Common myeloid progenitor, CD34-positive (primary cell): ENCODE results near the gene SLC17A8.

Experiments used
- CTCF ChIA-PET: fragments of 350-600 bp; sonication (Branson Sonifier 250); formaldehyde crosslinking; loops from one replicate; lab custom pipeline; 2021; ENCODE audit warnings: antibody characterized with exemption; lab: Charles Lee
- POLR2A ChIA-PET: fragments of 350-600 bp; sonication (Branson Sonifier 250); formaldehyde crosslinking; loops from one replicate; lab custom pipeline; 2021; ENCODE audit warnings: antibody characterized with exemption; lab: Charles Lee
- DNase-seq, 3 donors: peaks; one replicate each; pipeline versions ENCODE4 v3.0.0 to v3.0.0-alpha.2; 2013
- H3K27ac ChIP-seq, 2 experiments: 1 replicate in 1 of 2; 2 replicates in 1 of 2; pipeline ENCODE4 v1.7.0; 2013; ENCODE audit warnings: inconsistent platforms in 2 of 2, low read length in 2 of 2, mild to moderate bottlenecking in 2 of 2, low read depth in 1 of 2, moderate library complexity in 1 of 2; ENCODE audit not compliant: severe bottlenecking in 2 of 2, insufficient read depth in 1 of 2, poor library complexity in 1 of 2
- H3K27me3 ChIP-seq, 5 experiments: replicated peaks in 2 of 5; 1 replicate in 3 of 5; 2 replicates in 2 of 5; pipeline versions ENCODE4 v1.6.1 to v1.7.0; 2013; ENCODE audit warnings: low read length in 4 of 5, mild to moderate bottlenecking in 2 of 5, moderate library complexity in 2 of 5, inconsistent platforms in 1 of 5; ENCODE audit not compliant: insufficient read depth in 5 of 5, control insufficient read depth in 4 of 5
- H3K36me3 ChIP-seq, 4 experiments: 1 replicate in 2 of 4; 2 replicates in 2 of 4; pipeline versions ENCODE4 v1.6.1 to v1.7.0; 2013; ENCODE audit warnings: low read length in 3 of 4, control low read depth in 1 of 4, mild to moderate bottlenecking in 1 of 4; ENCODE audit not compliant: control insufficient read depth in 4 of 4, insufficient read depth in 4 of 4
- H3K4me1 ChIP-seq, 4 experiments: 1 replicate in 3 of 4; 2 replicates in 1 of 4; pipeline versions ENCODE4 v1.6.1 to v1.7.1; 2013; ENCODE audit warnings: low read length in 3 of 4, mild to moderate bottlenecking in 3 of 4, control low read depth in 1 of 4, inconsistent platforms in 1 of 4, moderate library complexity in 1 of 4; ENCODE audit not compliant: control insufficient read depth in 4 of 4, insufficient read depth in 4 of 4; ENCODE audit errors: control extremely low read depth in 1 of 4
- H3K4me3 ChIP-seq, 7 experiments: 1 replicate in 4 of 7; 2 replicates in 3 of 7; pipeline versions ENCODE4 v1.5.1 to v1.7.0; 2013; ENCODE audit warnings: mild to moderate bottlenecking in 7 of 7, low read length in 6 of 7, moderate library complexity in 6 of 7, inconsistent platforms in 2 of 7, low read depth in 2 of 7, control low read depth in 1 of 7; ENCODE audit not compliant: insufficient read depth in 4 of 7, control insufficient read depth in 1 of 7; ENCODE audit errors: extremely low read depth in 1 of 7
- H3K9me3 ChIP-seq, 5 experiments: 1 replicate in 4 of 5; 2 replicates in 1 of 5; pipeline versions ENCODE4 v1.6.1 to v1.7.1; 2013; ENCODE audit warnings: low read length in 4 of 5, mild to moderate bottlenecking in 2 of 5, inconsistent platforms in 1 of 5, low read depth in 1 of 5, moderate library complexity in 1 of 5; ENCODE audit not compliant: control insufficient read depth in 4 of 5, insufficient read depth in 2 of 5; ENCODE audit errors: control extremely low read depth in 1 of 5
- WGBS: methylation state at CpG from one replicate; pipeline ENCODE4 v1.1.5; 2013; ENCODE audit not compliant: insufficient coverage; 5-methylcytosine and 5-hydroxymethylcytosine counted together

The SLC17A8 gene

DNA sequence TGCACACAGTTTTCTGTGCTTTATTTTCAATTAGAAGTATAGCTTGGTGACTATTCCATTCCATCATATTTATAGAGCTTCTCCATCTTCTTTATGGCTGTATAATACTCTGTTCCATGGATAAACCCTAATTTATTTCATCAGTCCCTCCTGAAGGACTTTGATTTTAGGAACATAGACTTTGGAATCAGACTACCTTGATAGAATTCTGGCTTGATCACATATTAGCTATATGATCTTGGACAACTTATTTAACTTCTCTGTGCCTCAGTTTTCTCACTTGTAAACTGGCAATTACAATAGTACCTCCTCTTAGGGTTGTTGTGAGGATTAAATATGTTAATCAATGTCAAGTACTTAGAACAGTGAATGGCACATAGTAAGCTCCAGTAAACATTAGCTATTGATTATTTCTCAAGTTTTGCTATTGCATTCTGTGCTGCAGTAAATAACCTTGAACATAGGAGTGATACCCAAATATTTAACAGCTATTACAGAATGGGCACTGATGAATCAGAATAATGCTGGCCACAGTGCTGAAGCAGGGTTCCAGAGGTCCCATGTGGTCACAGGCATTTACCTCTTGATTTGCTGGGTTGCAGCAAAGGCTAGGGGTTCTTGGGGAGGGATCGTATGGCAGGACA is 104.6 kb downstream of the SLC17A8 start:
- Histone ChIP-seq H3K36me3 (no peaks in the 10 kb centered on the region), H3K4me1 (no peaks in the 10 kb centered on the region), H3K9me3 (no peaks in the 10 kb centered on the region), H3K4me3 (no peak overlapping the region), H3K27ac (no peak overlapping the region), H3K27me3 (peaks cover 0 to 3% (median 0%) of the 10 kb centered on the region in 5 experiments)
- no peak for DNase-seq
- CTCF ChIA-PET: interaction anchor here (0.6 kb wide), 2 partner anchors 648 to 1885 kb away, joined by 3 read pairs; no protein-coding TSS in a partner anchor
- POLR2A ChIA-PET: interaction anchor here (0.6 kb wide), 2 partner anchors 9 to 58 kb away, joined by 3 to 4 read pairs; no protein-coding TSS in a partner anchor
- no CpG with 5 or more reads among the region's 1 CpG for WGBS

DNA sequence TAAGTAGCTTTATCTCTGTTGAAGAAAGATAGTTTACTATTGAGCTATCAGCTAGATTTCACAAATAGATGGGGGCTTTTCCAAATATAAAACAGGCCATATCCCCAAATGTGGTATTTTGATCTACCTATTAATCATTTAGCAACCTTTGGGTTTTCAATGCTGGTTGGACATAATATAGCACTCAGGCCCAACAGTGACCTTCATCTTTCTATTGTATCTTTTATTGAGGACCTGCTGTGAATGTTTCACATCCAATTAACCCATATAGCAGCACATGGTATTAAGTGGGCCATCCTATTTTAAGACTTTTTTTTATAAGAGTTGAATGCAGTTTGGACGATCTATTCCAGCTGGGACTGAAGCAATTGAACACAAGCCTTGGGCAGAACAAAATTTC is 106.8 kb downstream of the SLC17A8 start:
- ChIA-PET POLR2A (no interaction called here), CTCF (no interaction called here)
- Histone ChIP-seq H3K27ac (no peak overlapping the region), H3K9me3 (no peaks in the 10 kb centered on the region), H3K4me1 (no peaks in the 10 kb centered on the region), H3K36me3 (no peaks in the 10 kb centered on the region), H3K27me3 (no peaks in the 10 kb centered on the region), H3K4me3 (no peak overlapping the region)
- DNase-seq: no peak
- WGBS: 88% methylated on average over 1 of the region's 1 CpG

DNA sequence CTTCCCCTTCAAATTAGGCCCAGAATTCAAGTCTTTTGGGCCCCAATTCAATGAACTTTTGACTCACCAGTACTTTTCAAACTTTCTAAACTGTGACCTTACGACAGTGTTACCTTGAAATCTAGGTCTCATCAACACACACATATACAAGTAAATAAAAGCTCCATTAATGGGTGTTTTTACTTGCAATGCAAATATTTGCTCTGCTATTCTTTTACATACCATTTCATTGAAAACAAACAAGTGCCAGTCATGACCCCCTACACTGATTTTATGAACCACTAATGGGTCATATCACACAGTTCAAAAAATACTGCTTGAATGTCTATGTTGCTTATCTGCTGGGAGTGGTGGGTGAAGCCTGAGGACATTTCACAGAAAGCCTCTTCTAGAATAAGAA is 107.7 kb downstream of the SLC17A8 start:
- no CpG with 5 or more reads among the region's 1 CpG for WGBS
- H3K4me1 ChIP-seq: no peaks in the 10 kb centered on the region
- POLR2A ChIA-PET: no interaction called here
- no peak overlapping the region for H3K4me3 ChIP-seq
- DNase-seq: no peak
- no peaks in the 10 kb centered on the region for H3K27me3 ChIP-seq
- no peak overlapping the region for H3K27ac ChIP-seq
- H3K9me3 ChIP-seq: no peaks in the 10 kb centered on the region
- CTCF ChIA-PET: interaction anchor here (0.9 kb wide), 1 partner anchor 8 kb away, joined by 3 read pairs; no protein-coding TSS in a partner anchor
- H3K36me3 ChIP-seq: no peaks in the 10 kb centered on the region

DNA sequence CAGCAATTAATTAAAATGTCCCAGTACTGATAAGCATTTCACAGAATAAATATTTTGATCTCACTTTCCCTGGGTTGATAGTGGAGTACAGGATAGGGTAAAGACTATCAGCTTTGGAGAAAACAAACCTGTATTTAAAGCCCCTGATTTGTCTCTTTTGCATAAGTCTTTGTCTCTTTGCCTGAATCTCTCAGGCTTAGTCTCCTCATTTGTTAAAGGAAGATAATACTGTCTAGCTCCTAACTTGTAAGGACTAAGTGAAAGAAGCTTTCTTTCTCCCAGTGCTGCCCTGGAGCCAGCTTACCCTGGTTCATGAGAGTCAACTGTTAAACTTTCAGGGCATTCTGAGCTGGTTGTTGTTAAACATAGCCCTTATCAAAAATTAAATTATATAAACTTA is 111.3 kb downstream of the SLC17A8 start:
- DNase-seq: no peak
- H3K27me3 ChIP-seq: peaks cover 0 to 3% (median 0%) of the 10 kb centered on the region in 5 experiments
- no peak overlapping the region for H3K4me3 ChIP-seq
- ChIA-PET POLR2A (no interaction called here), CTCF (no interaction called here)
- H3K4me1 ChIP-seq: no peaks in the 10 kb centered on the region
- no peaks in the 10 kb centered on the region for H3K36me3 ChIP-seq
- no peak overlapping the region for H3K27ac ChIP-seq
- peaks cover 0 to 2% (median 0%) of the 10 kb centered on the region in 5 experiments for H3K9me3 ChIP-seq
